Embryonic facial prominence (tissue), 1 donor: Measurements from ENCODE around the gene HSDL2.
"Not testable (repeated sequence)": the region's sequence is repeated elsewhere in the genome, so short reads cannot be mapped to it uniquely, and the experiment has no call there.

Source experiments
- DNase-seq: peaks from one replicate; pipeline ENCODE4 v3.0.0-alpha.2; 2016; ENCODE audit errors: extremely low spot score

Gene HSDL2

DNA sequence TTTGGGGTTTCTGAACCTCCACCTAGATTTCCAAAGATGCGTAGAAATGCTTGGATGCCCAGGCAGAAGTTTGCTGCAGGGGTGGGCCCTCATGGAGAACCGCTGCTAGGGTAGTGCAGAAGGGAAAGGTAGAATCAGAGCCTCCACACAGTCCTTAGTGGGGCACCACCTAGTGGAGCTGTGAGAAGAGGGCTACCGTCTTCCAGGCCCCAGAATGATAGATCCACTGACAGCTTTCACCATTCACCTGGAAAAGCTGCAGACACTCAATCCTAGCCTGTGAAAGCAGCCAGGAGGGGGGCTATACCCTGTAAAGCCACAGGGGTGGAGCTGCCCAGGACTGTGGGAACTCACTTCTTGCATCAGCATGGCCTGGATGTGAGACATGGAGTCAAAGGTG is 13.3 kb upstream of the HSDL2 start:
- DNase-seq, result no peak

DNA sequence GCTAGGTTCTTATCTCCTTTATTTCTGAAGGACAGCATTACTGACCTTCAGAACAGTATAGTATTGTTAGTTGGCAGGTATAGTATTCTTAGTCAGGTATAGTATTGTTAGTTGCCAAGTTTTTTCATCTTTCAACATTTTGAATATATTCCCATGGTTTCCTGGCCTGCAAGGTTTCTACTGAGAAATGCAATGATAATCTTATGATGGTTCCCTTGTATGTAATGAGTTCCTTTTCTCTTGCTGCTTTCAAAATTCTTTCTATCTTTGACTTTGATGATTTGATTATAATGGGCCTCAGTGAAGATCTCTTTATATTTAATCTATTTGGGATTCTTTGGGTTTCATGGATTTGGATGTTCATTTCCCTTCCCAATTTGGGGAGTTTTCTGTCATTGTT is 12.4 kb upstream of the HSDL2 start:
- DNase-seq, result no peak

DNA sequence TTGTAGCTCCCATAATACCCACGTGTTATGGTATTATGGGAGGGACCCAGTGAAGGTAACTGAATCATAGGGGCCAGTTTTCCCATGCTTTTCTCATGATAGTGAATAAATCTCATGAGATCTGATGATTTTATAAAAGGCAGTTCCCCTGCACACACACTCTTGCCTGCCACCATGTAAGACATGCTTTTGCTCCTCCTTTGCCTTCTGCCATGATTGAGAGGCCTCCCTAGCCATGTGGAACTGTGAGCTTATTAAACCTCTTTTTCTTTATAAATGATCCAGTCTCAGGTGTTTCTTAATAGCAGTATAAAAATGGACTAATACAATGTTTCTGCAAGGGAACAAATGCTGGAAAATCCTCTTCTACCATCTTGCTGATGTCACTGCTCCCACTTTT is 10.1 kb upstream of the HSDL2 start:
- no peak for DNase-seq

DNA sequence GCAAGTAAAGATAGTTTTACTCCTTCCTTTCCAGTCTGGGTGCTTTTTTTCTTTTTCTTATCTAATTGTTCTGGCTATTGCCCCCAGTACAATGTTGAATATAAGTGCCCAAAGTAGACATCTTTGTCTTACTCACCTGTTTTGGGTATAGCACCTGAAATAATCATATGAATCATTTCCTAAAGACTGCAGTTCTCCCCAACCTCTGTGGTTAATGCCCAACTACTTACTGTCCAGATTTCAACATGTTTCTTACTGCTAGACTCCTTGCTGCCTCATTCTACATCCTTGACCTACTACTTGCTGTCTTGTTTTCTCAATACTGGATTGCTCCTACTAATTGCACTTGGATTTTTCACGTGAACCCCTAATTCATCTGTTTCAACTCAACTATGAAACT is 8.8 kb upstream of the HSDL2 start:
- DNase-seq, result no peak

DNA sequence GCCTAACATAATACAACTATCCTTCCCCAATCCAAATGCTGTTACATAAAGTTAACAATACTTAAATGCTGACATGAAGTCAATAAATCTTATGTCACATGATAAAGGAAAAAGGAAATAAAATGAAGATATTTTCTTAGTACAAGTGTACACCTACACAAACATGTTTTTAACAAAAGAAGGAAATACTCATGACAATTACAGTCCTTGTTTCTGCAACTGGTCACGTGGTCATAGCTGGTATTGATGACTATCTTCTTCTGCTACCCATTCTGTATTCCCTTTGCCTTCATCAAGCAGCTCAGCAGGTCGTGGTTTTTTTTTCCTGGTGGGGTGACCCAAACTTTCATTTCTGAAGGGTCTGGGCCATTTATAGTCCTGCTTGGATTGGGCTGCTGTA is 6.2 kb upstream of the HSDL2 start:
- not testable (repeated sequence) for DNase-seq

DNA sequence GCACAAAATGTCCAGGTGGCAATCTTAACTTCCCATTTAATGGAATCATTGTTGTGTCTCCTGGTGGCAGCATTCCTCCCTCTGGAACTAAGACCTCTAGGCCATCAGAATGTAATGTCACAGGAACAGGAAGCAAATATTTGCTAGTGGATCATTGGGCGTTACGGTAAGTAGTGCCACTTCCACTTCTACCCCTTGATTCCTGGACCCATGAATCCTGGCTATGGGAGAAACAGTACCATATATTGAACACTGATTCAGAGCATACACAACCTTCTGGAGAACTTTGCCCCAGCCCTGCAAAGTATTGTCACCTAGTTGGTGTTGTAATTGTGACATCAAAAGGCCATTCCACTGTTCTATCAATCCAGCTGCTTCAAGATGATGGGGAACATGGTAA is 5.7 kb upstream of the HSDL2 start:
- DNase-seq, result not testable (repeated sequence)

DNA sequence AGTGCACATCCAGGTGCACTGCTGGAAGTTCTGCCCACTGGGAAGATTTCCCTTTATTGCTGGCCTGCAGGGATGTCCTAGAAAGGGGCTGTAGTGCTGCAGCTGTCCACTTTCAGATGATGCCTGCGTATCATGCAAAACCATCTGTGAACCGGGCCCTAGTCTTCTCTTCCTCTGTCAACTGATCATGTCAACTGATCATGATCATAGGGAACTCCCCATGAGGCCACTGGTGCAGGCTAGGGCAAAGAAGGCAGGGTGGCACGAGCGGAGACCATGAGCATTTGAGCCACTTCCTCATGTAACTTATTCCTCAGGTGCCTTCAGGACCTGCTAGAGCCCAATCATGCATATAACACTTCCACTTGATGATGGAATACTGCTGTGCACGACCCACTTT is 4.5 kb upstream of the HSDL2 start:
- no peak for DNase-seq

DNA sequence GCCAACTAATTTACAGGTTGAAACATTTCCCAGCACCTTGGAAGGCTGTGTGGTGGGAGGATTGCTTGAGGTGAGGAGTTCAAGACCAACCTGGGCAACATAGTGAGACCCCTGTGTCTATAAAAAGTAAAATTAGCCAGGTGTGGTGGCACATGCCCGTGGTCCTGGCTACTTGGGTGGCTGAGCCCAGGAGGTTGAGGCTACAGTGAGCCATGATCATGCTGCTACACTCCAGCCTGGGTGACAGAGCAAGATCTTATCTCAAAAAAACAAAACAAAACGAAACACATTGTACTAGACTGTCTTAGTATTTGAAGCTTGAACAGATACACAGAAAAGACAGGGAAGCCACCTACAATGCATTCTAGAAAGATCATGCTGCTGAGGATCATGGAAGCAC is 2.8 kb upstream of the HSDL2 start:
- no peak for DNase-seq

DNA sequence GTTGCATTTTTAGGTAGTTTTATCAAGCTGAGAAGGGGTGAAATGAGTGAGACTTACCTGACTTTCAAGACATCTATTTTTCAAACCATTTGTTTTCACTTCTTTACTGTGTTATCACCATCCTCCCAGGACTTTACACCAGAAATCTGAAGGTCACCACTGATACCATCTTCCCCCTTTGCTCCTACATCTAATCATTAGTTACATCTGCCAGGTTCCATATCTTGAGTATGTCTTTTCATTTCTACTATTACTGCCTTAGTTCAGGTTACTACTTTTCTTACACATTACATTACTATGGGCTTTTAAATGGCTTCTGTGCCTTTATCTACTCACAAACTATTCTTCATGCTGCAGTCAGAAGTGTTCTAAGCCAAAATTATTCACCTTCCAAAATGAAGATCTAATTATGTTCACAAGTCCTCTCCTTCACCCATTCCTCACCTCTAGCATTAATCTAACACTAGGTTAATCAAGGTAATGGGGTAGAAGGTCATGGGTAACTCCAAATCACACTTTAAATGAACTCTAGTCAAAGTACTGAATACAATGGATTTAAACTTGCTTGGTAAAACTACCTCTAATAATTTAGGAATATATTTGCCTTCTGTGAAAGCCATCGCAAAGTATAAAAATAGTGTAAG is 2.1 kb upstream of the HSDL2 start:
- DNase-seq, result no peak

DNA sequence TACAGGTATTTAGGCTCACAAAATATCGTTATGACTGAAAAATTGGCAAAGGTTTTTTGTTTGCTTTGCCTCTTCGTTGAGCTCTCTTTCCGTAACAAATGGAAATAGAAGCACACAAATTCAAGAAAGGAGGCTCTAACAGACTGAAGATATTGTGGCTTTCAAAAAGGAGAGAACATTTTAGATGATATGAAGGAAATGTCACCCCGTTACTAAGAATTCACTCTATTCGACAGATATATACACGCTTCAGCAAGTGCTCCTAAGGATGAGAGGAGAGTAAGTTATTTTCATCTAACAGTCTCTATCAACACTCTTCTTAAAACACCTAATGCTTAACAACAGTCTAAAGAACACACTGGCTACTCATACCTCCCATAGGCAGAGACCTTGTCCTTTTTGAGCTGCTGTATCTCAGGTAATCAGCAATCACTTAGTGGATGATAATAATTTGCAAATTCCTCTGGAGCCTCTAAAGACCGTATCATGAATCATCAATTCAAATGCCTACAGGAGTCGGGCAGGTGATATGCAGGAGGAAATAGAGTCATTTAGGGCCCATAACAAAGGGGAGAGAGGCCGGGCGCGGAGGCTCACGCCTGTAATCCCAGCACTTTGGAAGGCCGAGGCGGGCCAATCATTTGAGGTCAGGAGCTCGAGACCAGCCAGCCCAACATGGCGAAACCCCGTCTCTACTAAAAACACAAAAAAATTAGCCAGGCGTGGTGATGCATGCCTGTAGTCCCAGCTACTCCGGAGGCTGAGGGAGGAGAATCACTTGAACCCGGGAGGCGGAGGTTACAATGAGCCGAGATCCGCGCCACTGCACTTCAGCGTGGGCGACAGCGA is 1.4 kb upstream of the HSDL2 start:
- DNase-seq, result no peak

DNA sequence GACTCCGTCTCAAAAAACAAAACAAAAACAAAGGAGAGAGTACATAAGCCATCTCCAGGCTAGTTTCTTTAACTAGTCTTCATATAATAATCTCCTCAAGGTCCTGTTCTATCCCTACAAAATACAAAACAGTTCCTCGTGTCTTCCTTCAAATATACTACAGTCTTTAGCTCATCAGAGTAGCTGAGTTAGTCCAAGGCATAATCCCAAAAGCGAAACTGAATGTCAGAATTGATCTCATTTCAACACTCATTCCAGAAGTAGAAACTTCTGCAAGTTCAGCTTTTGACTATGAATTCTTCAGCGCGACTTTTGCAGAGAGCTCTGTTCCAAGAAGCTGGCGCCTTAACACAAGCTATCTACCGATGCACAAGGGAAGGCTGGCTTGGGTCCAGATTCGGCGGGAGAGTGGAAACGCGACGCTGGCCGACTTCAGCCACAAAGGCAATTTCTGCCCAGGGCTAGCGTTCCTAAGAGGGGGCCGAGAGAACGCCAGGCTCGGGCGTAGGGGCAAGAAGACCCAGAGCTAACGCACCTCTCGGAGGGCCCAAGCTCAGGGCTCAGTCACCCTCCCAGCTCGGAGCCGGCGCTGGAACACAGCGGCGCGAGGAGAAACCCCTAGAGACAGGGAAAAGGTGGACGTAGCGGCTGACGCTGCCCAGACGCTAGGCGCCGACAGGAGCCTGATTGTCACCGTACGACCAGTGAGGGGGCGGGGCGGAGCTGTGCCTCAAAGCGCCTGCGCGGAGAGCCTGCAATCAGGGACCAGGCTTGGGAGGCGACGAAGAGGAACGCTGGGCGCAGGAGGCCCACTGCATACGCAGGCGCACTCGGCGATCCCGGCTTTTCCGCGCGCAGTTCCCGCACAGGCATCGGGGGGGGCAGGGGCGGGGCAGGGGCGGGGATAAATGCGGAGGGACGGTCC is 469 bp upstream of the HSDL2 start:
- peak; percentile 96 for DNase-seq

DNA sequence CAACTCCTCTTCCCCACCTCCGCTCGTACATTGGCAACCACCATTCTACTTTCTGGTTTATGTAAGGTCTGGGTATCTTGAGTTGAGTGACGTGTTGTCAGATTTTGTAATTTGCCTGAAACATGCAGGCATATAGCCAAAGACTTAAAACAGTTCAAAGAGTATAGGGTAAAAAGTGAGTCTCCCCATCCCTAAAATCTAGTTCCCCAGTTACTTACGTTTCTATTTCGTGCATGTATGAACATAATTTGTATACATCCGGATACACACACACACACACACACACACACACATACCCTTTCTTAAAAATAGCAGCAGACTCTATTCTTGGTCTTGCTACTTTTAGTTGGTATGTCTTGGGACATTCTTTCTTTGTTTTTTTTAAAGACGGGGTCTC is 915 bp downstream of the HSDL2 start:
- DNase-seq, result no peak

DNA sequence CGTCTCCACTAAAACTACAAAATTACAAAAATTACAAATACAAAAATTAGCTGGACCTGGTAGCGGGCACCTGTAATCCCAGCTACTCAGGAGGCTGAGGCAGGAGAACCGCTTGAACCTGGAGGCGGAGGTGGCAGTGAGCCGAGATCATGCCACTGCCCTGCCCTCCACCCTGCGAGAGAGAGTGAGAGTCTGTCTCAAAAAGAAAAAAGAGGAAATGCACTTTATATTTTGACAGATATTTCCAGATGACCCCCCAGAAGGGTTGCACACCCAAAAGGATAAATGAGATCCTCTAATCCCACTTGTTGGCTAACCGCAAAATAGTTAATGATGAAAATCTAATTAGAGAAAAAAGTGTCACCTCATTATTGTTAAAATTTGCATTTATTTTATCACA is 2.2 kb downstream of the HSDL2 start:
- DNase-seq, result no peak

DNA sequence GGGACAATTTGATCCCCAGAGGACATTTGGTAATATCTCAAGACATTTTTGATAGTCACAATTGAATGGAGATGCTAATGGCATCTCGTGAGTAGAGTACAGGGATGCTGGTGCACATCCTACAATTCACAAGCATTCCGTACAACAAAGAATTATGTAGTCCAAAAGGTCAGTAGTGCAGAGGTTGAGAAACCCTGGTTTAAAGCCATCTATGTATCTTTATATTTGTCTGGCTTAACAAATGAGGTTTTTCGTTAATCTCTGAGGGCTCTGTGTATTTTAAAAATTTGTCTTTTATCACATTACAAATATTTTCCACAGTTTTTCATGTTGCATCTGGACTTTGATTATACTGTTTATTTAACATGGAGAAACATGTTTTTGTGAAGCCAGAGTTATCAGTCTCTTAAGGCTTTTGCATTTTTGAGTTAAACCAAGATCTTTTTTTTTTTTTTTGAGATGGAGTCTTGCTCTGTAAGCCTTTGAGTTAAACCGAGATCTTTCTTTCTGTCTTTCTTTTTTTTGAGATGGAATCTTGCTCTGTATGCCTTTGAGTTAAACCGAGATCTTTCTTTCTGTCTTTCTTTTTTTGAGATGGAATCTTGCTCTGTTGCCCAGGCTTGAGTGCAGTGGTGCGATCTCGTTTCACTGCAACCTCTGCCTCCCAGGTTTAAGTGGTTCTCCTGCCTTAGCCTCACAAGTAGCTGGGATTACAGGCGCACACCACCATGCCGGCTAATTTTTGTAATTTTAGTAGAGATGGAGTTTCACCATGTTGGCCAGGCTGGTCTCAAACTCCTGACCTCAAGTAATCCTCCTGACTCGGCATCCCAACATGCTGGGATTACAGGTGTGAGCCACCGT is 2.8 kb downstream of the HSDL2 start:
- no peak for DNase-seq

DNA sequence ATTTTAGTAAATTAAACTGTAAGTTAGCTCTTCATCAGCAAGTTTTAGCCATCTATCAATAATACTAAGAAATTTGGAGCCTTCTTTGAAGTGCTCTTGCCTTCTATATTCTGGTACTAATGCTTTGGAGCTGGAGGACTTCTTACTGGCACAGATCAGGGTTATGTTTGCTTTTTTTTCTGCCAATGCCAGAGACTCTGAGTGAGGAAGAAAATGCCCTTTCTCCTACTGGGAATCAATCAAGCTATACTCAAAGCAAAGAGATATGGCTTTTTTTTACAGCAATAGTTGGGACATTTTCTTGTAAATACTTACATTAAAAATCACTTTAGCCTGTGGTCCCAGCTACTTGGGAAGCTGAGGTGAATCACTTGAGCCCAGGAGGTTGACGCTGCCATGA is 4.3 kb downstream of the HSDL2 start:
- DNase-seq, result no peak

DNA sequence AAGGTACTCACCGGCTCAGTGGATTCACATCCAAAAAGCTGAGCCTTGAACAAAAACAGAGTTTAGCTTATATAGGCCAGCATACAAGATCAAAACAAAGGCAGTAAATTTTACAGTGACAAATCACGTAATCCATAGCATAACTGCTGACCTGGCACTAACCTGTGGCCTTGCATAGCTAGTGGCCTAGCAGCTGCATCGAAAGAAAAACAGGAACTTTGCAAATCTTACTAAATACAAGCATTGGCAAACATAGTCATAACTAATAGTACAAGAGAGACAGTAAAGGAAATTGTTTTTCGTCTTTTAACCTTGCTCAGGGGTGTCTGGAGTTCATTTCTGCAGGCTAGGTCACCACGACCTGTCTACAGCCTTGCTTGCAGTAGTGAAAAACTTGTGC is 4.8 kb downstream of the HSDL2 start:
- no peak for DNase-seq

DNA sequence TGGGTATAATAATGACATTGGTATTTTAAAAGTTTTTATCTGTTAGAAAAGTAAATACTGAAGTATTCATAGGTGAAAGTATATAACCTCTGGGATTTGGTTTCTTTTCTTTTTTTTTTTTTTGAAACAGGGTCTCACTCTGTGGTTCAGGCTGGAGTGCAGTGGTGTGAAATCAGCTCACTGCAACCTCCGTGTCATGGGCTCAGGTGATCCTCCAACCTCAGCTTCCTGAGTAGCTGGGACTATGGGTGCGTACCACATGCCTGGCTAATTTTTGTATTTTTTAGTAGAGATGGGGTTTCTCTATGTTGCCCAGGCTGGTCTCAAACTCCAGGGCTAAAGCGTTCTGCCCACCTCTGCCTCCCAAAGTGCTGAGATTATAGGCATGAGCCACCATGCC is 7.2 kb downstream of the HSDL2 start:
- DNase-seq, result no peak

DNA sequence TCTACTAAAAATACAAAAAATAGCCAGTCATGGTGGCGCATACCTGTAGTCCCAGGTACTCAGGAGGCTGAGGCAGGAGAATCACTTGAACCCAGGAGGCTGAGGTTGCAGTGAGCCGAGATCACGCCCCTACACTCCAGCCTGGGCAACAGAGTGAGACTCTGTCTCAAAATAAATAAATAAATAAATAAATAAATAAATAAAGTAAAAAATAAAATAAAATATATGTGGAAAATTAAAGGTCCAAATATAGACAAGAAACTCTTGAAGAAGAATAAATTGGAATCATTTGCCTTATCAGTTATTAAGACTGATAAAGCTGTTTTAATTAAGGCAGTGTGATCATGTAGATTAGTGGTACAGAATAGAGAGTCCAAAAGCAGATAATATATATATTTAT is 10.0 kb downstream of the HSDL2 start:
- DNase-seq, result not testable (repeated sequence)

DNA sequence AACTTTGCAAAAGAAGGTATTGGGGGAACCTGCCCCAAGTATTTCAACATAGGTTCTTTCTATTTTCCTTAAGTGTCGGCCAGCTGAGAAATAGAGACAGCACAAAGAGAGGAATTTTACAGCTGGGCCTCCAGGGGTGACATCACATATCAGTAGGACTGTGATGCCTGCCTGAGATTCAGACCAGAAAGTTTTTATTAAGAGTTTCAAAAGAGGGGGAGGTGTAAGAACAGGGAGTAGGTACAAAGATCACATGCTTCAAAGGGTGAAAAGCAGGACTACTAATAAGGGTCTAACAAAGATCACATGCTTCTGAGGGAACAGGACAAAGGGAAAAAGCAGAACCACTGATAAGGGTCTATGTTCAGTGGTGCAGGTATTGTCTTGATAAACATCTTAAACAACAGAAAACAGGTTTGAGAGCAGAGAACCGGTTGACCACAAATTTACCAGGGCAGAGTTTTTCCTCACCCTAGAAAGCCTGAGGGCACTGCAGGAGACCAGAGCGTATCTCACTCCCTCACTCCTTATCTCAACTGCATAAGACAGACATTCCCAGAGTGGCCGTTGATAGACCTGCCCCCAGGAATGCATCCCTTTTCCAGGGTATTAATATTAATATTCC is 12.1 kb downstream of the HSDL2 start:
- DNase-seq, result not testable (repeated sequence)

DNA sequence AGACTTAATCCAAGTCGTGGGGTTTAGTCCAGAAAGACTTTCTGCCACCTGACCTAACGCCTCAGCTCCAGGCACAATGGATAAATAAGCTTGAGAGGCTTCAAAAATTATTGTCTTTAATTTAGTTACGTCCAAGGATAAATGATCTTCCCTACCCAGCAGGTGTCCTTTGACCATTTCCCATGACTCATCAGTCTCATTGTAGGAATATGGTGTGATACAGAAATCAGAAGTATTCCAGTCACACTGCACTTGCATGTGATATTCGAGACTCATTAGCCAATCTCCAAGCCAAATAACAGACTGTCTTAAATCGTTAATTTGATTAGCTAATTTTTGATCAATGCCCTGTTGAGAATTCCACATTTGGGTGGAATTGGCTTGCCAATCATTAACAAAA is 13.2 kb downstream of the HSDL2 start:
- DNase-seq, result not testable (repeated sequence)

DNA sequence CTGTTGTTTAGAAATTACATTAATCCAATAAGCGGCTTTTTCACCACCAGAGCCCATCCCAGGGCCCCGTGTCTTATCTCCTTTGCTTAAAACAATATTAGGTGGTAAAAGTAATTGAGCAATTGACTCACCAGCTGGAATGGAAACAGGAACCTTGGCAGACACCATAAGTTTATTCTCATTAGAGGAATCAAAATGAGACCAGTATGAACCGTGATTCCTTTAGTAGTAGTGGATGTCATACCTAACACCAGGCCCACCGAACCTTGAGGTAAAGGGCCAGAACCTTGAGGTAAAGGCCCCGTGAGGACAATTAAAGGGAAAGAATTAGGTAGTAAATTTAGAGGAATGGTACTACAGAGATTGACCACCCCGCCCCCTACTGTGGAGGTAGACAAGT is 16.5 kb downstream of the HSDL2 start:
- no peak for DNase-seq
